ENCODE measurements around the gene MAN1A1.
"Not testable (repeated sequence)": the region's sequence is repeated elsewhere in the genome, so short reads cannot be mapped to it uniquely, and the experiment has no call there.

The MAN1A1 gene
- total RNA-seq = 47.4 to 146 reads per million in 2 experiments

- peak; percentile 82 for DNase-seq (ENCODE audit: low read depth)
Measured at GRCh38 chr6:119349361-119350201, at the start of gene MAN1A1. Gene MAN1A1 (minus strand): TSS chr6:119349761. CDS start chr6:119349065, 696 bp downstream.

GRCh38 chr6:119395192-119395591 lies 45.6 kb upstream of the MAN1A1 start:
- no peak for DNase-seq (ENCODE audit: low read depth)

GRCh38 chr6:119390247-119390793 lies 40.8 kb upstream of the MAN1A1 start:
- DNase-seq (ENCODE audit: low read depth) = no peak

- no peak for DNase-seq (ENCODE audit: low read depth)
Measured at GRCh38 chr6:119385994-119386393, 36.4 kb upstream of the MAN1A1 start.

- DNase-seq (ENCODE audit: low read depth) = no peak
Measured at GRCh38 chr6:119384444-119384843, 34.9 kb upstream of the MAN1A1 start.

- no peak for DNase-seq (ENCODE audit: low read depth)
Measured at GRCh38 chr6:119379809-119380208, 30.2 kb upstream of the MAN1A1 start.

- DNase-seq (ENCODE audit: low read depth) = not testable (repeated sequence)
Measured at GRCh38 chr6:119377043-119377442, 27.5 kb upstream of the MAN1A1 start.

GRCh38 chr6:119370080-119370479 lies 20.5 kb upstream of the MAN1A1 start:
- DNase-seq (ENCODE audit: low read depth) = no peak

- no peak for DNase-seq (ENCODE audit: low read depth)
Measured at GRCh38 chr6:119368921-119369320, 19.4 kb upstream of the MAN1A1 start.

- DNase-seq (ENCODE audit: low read depth) = no peak
Measured at GRCh38 chr6:119361209-119361608, 11.6 kb upstream of the MAN1A1 start.

- DNase-seq (ENCODE audit: low read depth) = no peak
Measured at GRCh38 chr6:119360262-119360915, 10.8 kb upstream of the MAN1A1 start.

- no peak for DNase-seq (ENCODE audit: low read depth)
Measured at GRCh38 chr6:119355890-119356289, 6.3 kb upstream of the MAN1A1 start.

GRCh38 chr6:119355157-119355556 lies 5.6 kb upstream of the MAN1A1 start:
- no peak for DNase-seq (ENCODE audit: low read depth)

GRCh38 chr6:119353696-119354095 lies 4.1 kb upstream of the MAN1A1 start:
- DNase-seq (ENCODE audit: low read depth) = no peak

- no peak for DNase-seq (ENCODE audit: low read depth)
Measured at GRCh38 chr6:119352001-119352400, 2.4 kb upstream of the MAN1A1 start.

- DNase-seq (ENCODE audit: low read depth) = no peak
Measured at GRCh38 chr6:119350952-119351372, 1.4 kb upstream of the MAN1A1 start.

GRCh38 chr6:119350202-119350951 lies 816 bp upstream of the MAN1A1 start:
- no peak for DNase-seq (ENCODE audit: low read depth)

- DNase-seq (ENCODE audit: low read depth) = no peak
Measured at GRCh38 chr6:119348748-119349360, 707 bp downstream of the MAN1A1 start.

GRCh38 chr6:119348096-119348747 lies 1.3 kb downstream of the MAN1A1 start:
- no peak for DNase-seq (ENCODE audit: low read depth)

GRCh38 chr6:119347466-119348095 lies 2.0 kb downstream of the MAN1A1 start:
- no peak for DNase-seq (ENCODE audit: low read depth)

GRCh38 chr6:119346936-119347335 lies 2.6 kb downstream of the MAN1A1 start:
- DNase-seq (ENCODE audit: low read depth) = no peak

Measured in T follicular helper cell (primary cell).